Activated CD4-positive, alpha-beta memory T cell treated with anti-CD3 and anti-CD28 coated beads for 36 hours (primary cell): ENCODE measurements around the gene NISCH. TPM values are rescaled to one million over a fixed set of nuclear protein-coding genes. Genes with fewer than 3 reads are reported as not detected.

ENCODE experiments used
- CTCF ChIA-PET: fragments of 350-600 bp; sonication (Branson Sonifier 250); formaldehyde crosslinking; loops from one replicate; lab custom pipeline; 2021; ENCODE audit warnings: antibody characterized with exemption, inconsistent platforms; lab: Charles Lee
- POLR2A ChIA-PET: fragments of 350-600 bp; sonication (Branson Sonifier 250); formaldehyde crosslinking; loops from one replicate; lab custom pipeline; 2021; ENCODE audit warnings: antibody characterized with exemption; lab: Charles Lee
- DNase-seq: peaks from one replicate; pipeline ENCODE4 v3.0.0-alpha.2; 2020
- H3K27ac Mint-ChIP-seq: one replicate; pipeline ENCODE4 v1.8.0; 2021; ENCODE audit warnings: mixed read lengths
- H3K27me3 Mint-ChIP-seq: one replicate; pipeline ENCODE4 v1.8.0; 2021; ENCODE audit warnings: mixed read lengths
- H3K36me3 Mint-ChIP-seq: one replicate; pipeline ENCODE4 v1.8.0; 2021; ENCODE audit warnings: mixed read lengths
- H3K4me1 Mint-ChIP-seq: one replicate; pipeline ENCODE4 v1.8.0; 2021; ENCODE audit warnings: low read depth, mixed read lengths
- H3K4me3 Mint-ChIP-seq: one replicate; pipeline ENCODE4 v1.8.0; 2021; ENCODE audit warnings: mild to moderate bottlenecking, mixed read lengths
- H3K9me3 Mint-ChIP-seq: one replicate; pipeline ENCODE4 v1.8.0; 2021; ENCODE audit warnings: mixed read lengths
- intact Hi-C: fragments of 100-400 bp; cut with micrococcal nuclease; formaldehyde crosslinking; loops from one replicate; pipeline ENCODE4 v1.15.1; 2023
- total RNA-seq, 2 experiments: library from RNA; stranded (reverse); gene quantifications; one replicate each; pipeline ENCODE4 v1.2.3, GENCODE V29; 2021

The NISCH gene
- total RNA-seq, 2 experiments from 2014 or later: 50.8 to 60.2 TPM

GRCh38 chr3:52531860-52532516 lies 76.6 kb downstream of the NISCH start:
- Mint-ChIP-seq H3K36me3 (no peaks in the 10 kb centered on the region), H3K9me3 (no peaks in the 10 kb centered on the region), H3K27me3 (no peaks in the 10 kb centered on the region), H3K4me3 (peak overlapping the region; percentile 75), H3K27ac (no peak overlapping the region), H3K4me1 (peaks cover 16% of the 10 kb centered on the region)
- DNase-seq: no peak
- ChIA-PET CTCF (no interaction called here), POLR2A (no interaction called here)
- intact Hi-C loops: loop anchor here (10.0 kb wide), 5 partner anchors 247 to 1353 kb away; partner anchors contain the start of genes ACTR8, DUSP7, GLYCTK and SFMBT1

- CTCF ChIA-PET: no interaction called here
Measured at GRCh38 chr3:52532517-52532837, 77.1 kb downstream of the NISCH start.

GRCh38 chr3:52532838-52533622 lies 77.6 kb downstream of the NISCH start:
- Mint-ChIP-seq H3K4me3 (peak overlapping the region; percentile 75), H3K27me3 (no peaks in the 10 kb centered on the region), H3K9me3 (no peaks in the 10 kb centered on the region), H3K4me1 (peaks cover 24% of the 10 kb centered on the region), H3K36me3 (peaks cover 2% of the 10 kb centered on the region), H3K27ac (peak overlapping the region; percentile 51)
- peak; percentile 39 for DNase-seq
- ChIA-PET CTCF (no interaction called here), POLR2A (interaction anchor here (0.6 kb wide), 1 partner anchor 221 kb away, joined by 3 read pairs; no protein-coding TSS in a partner anchor)
- intact Hi-C loops: loop anchor here (10.0 kb wide), 5 partner anchors 248 to 1352 kb away; partner anchors contain the start of genes ACTR8, DUSP7, GLYCTK and SFMBT1

More at GRCh38 chr3:52532517-52532837, 77.1 kb downstream of the NISCH start:
- Mint-ChIP-seq H3K27me3 (no peaks in the 10 kb centered on the region), H3K4me3 (peak overlapping the region; percentile 75), H3K36me3 (no peaks in the 10 kb centered on the region), H3K9me3 (no peaks in the 10 kb centered on the region), H3K4me1 (peaks cover 18% of the 10 kb centered on the region), H3K27ac (peak overlapping the region; percentile 51)
- POLR2A ChIA-PET: no interaction called here
- intact Hi-C loops: loop anchor here (10.0 kb wide), 5 partner anchors 248 to 1352 kb away; partner anchors contain the start of genes ACTR8, DUSP7, GLYCTK and SFMBT1
- DNase-seq: peak; percentile 60

GRCh38 chr3:52533623-52534280 lies 78.3 kb downstream of the NISCH start, which contains the start of gene NT5DC2:
TSS of gene NT5DC2 (minus strand) at chr3:52533857. CDS start at chr3:52533737, 120 bp downstream.
- Mint-ChIP-seq H3K4me3 (peak within 1 kb of the TSS; percentile 75), H3K27ac (peak within 1 kb of the TSS; percentile 51), H3K4me1 (peaks cover 29% of the 10 kb centered on the region), H3K9me3 (no peaks in the 10 kb centered on the region), H3K36me3 (peaks cover 3% of the 10 kb centered on the region), H3K27me3 (no peaks in the 10 kb centered on the region)
- ChIA-PET CTCF (no interaction called here), POLR2A (no interaction called here)
- intact Hi-C loops: loop anchor here (10.0 kb wide), 5 partner anchors 249 to 1351 kb away; partner anchors contain the start of genes ACTR8, DUSP7, GLYCTK and SFMBT1
- peak; percentile 72 for DNase-seq

GRCh38 chr3:52534281-52535183 lies 79.1 kb downstream of the NISCH start:
- peak overlapping the region; percentile 70 for H3K4me3 Mint-ChIP-seq
- CTCF ChIA-PET: no interaction called here
- peaks cover 36% of the 10 kb centered on the region for H3K4me1 Mint-ChIP-seq
- H3K27me3 Mint-ChIP-seq: no peaks in the 10 kb centered on the region
- POLR2A ChIA-PET: no interaction called here
- peak; percentile 11 for DNase-seq
- H3K36me3 Mint-ChIP-seq: peaks cover 10% of the 10 kb centered on the region
- intact Hi-C loops: loop anchor here (10.0 kb wide), 5 partner anchors 250 to 1350 kb away; partner anchors contain the start of genes ACTR8, DUSP7, GLYCTK and SFMBT1
- no peak overlapping the region for H3K27ac Mint-ChIP-seq
- H3K9me3 Mint-ChIP-seq: no peaks in the 10 kb centered on the region

GRCh38 chr3:52535411-52536111 lies 80.2 kb downstream of the NISCH start:
- peak overlapping the region; percentile 92 for H3K4me3 Mint-ChIP-seq
- no peak overlapping the region for H3K27ac Mint-ChIP-seq
- ChIA-PET CTCF (interaction anchor here (0.9 kb wide), 1 partner anchor 170 kb away, joined by 5 read pairs; the partner anchor contains the start of genes GLT8D1 and SPCS1), POLR2A (interaction anchor here (0.6 to 1.2 kb wide), 8 partner anchors 16 to 447 kb away, joined by 3 to 6 read pairs (median 3); no protein-coding TSS in a partner anchor)
- intact Hi-C loops: loop anchor here (1.0 to 10.0 kb wide), 8 partner anchors 80 to 1349 kb away; partner anchors contain the start of genes ACTR8, DUSP7, GLYCTK and NISCH
- no peaks in the 10 kb centered on the region for H3K27me3 Mint-ChIP-seq
- DNase-seq: peak; percentile 10
- H3K9me3 Mint-ChIP-seq: no peaks in the 10 kb centered on the region
- H3K36me3 Mint-ChIP-seq: peaks cover 12% of the 10 kb centered on the region
- H3K4me1 Mint-ChIP-seq: peaks cover 40% of the 10 kb centered on the region

GRCh38 chr3:52536112-52536368 lies 80.6 kb downstream of the NISCH start:
- Mint-ChIP-seq H3K9me3 (no peaks in the 10 kb centered on the region), H3K4me3 (peak overlapping the region; percentile 92), H3K4me1 (peaks cover 41% of the 10 kb centered on the region), H3K27ac (peak overlapping the region; percentile 92), H3K36me3 (peaks cover 15% of the 10 kb centered on the region), H3K27me3 (no peaks in the 10 kb centered on the region)
- no peak for DNase-seq
- CTCF ChIA-PET: interaction anchor here (0.9 kb wide), 1 partner anchor 170 kb away, joined by 5 read pairs; the partner anchor contains the start of genes GLT8D1 and SPCS1
- POLR2A ChIA-PET: interaction anchor here (0.6 to 1.2 kb wide), 8 partner anchors 16 to 447 kb away, joined by 3 to 6 read pairs (median 3); no protein-coding TSS in a partner anchor
- intact Hi-C loops: loop anchor here (1.0 to 10.0 kb wide), 8 partner anchors 81 to 1349 kb away; partner anchors contain the start of genes ACTR8, DUSP7, GLYCTK and NISCH

- Mint-ChIP-seq H3K27me3 (no peaks in the 10 kb centered on the region), H3K4me3 (peak within 1 kb of the TSS; percentile 92), H3K4me1 (peaks cover 41% of the 10 kb centered on the region), H3K9me3 (no peaks in the 10 kb centered on the region), H3K27ac (peak within 1 kb of the TSS; percentile 92), H3K36me3 (peaks cover 19% of the 10 kb centered on the region)
- ChIA-PET CTCF (interaction anchor here (0.9 kb wide), 1 partner anchor 169 kb away, joined by 5 read pairs; the partner anchor contains the start of genes GLT8D1 and SPCS1), POLR2A (interaction anchor here (0.6 to 1.5 kb wide), 9 partner anchors 10 to 446 kb away, joined by 3 to 6 read pairs (median 3); no protein-coding TSS in a partner anchor)
- DNase-seq: peak; percentile 99
- intact Hi-C loops: loop anchor here (1.0 to 10.0 kb wide), 8 partner anchors 81 to 1348 kb away; partner anchors contain the start of genes ACTR8, DUSP7, GLYCTK and NISCH
Measured at GRCh38 chr3:52536369-52537164, 81.2 kb downstream of the NISCH start, which contains the start of gene UQCC5. TSS of gene UQCC5 (plus strand) at chr3:52536605. CDS start at chr3:52536756, 151 bp downstream.

GRCh38 chr3:52537165-52537620 lies 81.8 kb downstream of the NISCH start:
- H3K4me1 Mint-ChIP-seq: peaks cover 39% of the 10 kb centered on the region
- no peak for DNase-seq
- H3K27me3 Mint-ChIP-seq: no peaks in the 10 kb centered on the region
- H3K4me3 Mint-ChIP-seq: peak overlapping the region; percentile 92
- CTCF ChIA-PET: no interaction called here
- H3K27ac Mint-ChIP-seq: peak overlapping the region; percentile 92
- intact Hi-C loops: loop anchor here (10.0 kb wide), 5 partner anchors 252 to 1348 kb away; partner anchors contain the start of genes ACTR8, DUSP7, GLYCTK and SFMBT1
- POLR2A ChIA-PET: interaction anchor here (1.5 kb wide), 1 partner anchor 9 kb away, joined by 5 read pairs; no protein-coding TSS in a partner anchor
- peaks cover 21% of the 10 kb centered on the region for H3K36me3 Mint-ChIP-seq
- H3K9me3 Mint-ChIP-seq: no peaks in the 10 kb centered on the region
